Endothelial cell (in vitro differentiated cells): Measurements from ENCODE around the gene THEM5. TPM values are rescaled to one million over a fixed set of nuclear protein-coding genes. Genes with fewer than 3 reads are reported as not detected.
A peak's percentile ranks its signal among the peaks of the same experiment; 100 is the strongest.

Source experiments
- DNase-seq: peaks from one replicate; pipeline ENCODE4 v3.0.0; 2021; ENCODE audit warnings: low spot score
- H3K27ac Mint-ChIP-seq: one replicate; pipeline ENCODE4 v1.8.0; 2021; ENCODE audit warnings: mixed read lengths, inconsistent platforms; ENCODE audit not compliant: unreplicated experiment
- H3K27me3 Mint-ChIP-seq: one replicate; pipeline ENCODE4 v1.8.0; 2021; ENCODE audit warnings: mild to moderate bottlenecking, moderate library complexity, mixed read lengths, inconsistent platforms; ENCODE audit not compliant: unreplicated experiment
- H3K36me3 Mint-ChIP-seq: one replicate; pipeline ENCODE4 v1.8.0; 2021; ENCODE audit warnings: mild to moderate bottlenecking, low read depth, mixed read lengths, inconsistent platforms; ENCODE audit not compliant: unreplicated experiment
- H3K4me1 Mint-ChIP-seq: one replicate; pipeline ENCODE4 v1.8.0; 2021; ENCODE audit warnings: mild to moderate bottlenecking, mixed read lengths, inconsistent platforms; ENCODE audit not compliant: unreplicated experiment
- H3K4me3 Mint-ChIP-seq: one replicate; pipeline ENCODE4 v1.8.0; 2021; ENCODE audit warnings: mild to moderate bottlenecking, mixed read lengths, inconsistent platforms; ENCODE audit not compliant: unreplicated experiment
- H3K9me3 Mint-ChIP-seq: one replicate; pipeline ENCODE4 v1.8.0; 2021; ENCODE audit warnings: mixed read lengths, inconsistent platforms; ENCODE audit not compliant: unreplicated experiment
- CTCF ChIP-seq: fragments of 200-600 bp; sonication (generic); IDR thresholded peaks from one replicate; pipeline ENCODE4 v1.5.0; 2021; ENCODE audit warnings: antibody characterized with exemption; ENCODE audit not compliant: unreplicated experiment
- total RNA-seq: library from RNA; stranded (reverse); fragmentation: NEBNext Ultra II Directional; extraction: Animal tissue kit (Norgen Biotek cat#: 25700); gene quantifications from one replicate; pipeline ENCODE4 v1.2.1, GENCODE V29; 2021; ENCODE audit not compliant: unreplicated experiment

Gene THEM5
- total RNA-seq, 1 donor from 2014 or later, result not detected

- no peak for DNase-seq
- no peak overlapping the region for H3K4me3 Mint-ChIP-seq
- H3K4me1 Mint-ChIP-seq, result peaks cover 45% of the 10 kb centered on the region
- TF ChIP-seq CTCF, result no peak
- H3K36me3 Mint-ChIP-seq, result peaks cover 10% of the 10 kb centered on the region
- peaks cover 11% of the 10 kb centered on the region for H3K27me3 Mint-ChIP-seq
- no peak overlapping the region for H3K27ac Mint-ChIP-seq
- H3K9me3 Mint-ChIP-seq, result no peaks in the 10 kb centered on the region
Measured at GRCh38 chr1:151846686-151847237, 6.8 kb downstream of the THEM5 start.

GRCh38 chr1:151846062-151846568 is 7.4 kb downstream of the THEM5 start:
- Mint-ChIP-seq H3K36me3 (peaks cover 10% of the 10 kb centered on the region), H3K27ac (no peak overlapping the region), H3K4me1 (peaks cover 52% of the 10 kb centered on the region), H3K4me3 (no peak overlapping the region), H3K27me3 (peaks cover 10% of the 10 kb centered on the region), H3K9me3 (no peaks in the 10 kb centered on the region)
- no peak for TF ChIP-seq CTCF
- DNase-seq, result no peak

- no peak for DNase-seq
- no peak for TF ChIP-seq CTCF
- Mint-ChIP-seq H3K27ac (no peak overlapping the region), H3K9me3 (no peaks in the 10 kb centered on the region), H3K36me3 (peaks cover 10% of the 10 kb centered on the region), H3K4me3 (no peak overlapping the region), H3K4me1 (peaks cover 52% of the 10 kb centered on the region), H3K27me3 (peaks cover 12% of the 10 kb centered on the region)
Measured at GRCh38 chr1:151843398-151843797, 10.1 kb downstream of the THEM5 start.

GRCh38 chr1:151841141-151841540 is 12.4 kb downstream of the THEM5 start:
- Mint-ChIP-seq H3K27me3 (peaks cover 17% of the 10 kb centered on the region), H3K36me3 (peaks cover 20% of the 10 kb centered on the region), H3K4me3 (peak overlapping the region; percentile 71), H3K9me3 (no peaks in the 10 kb centered on the region), H3K27ac (peak overlapping the region; percentile 15), H3K4me1 (peaks cover 53% of the 10 kb centered on the region)
- no peak for TF ChIP-seq CTCF
- DNase-seq, result no peak

GRCh38 chr1:151840421-151840820 is 13.1 kb downstream of the THEM5 start:
- peak overlapping the region; percentile 61 for H3K27ac Mint-ChIP-seq
- peak overlapping the region; percentile 71 for H3K4me3 Mint-ChIP-seq
- peaks cover 50% of the 10 kb centered on the region for H3K4me1 Mint-ChIP-seq
- no peak for TF ChIP-seq CTCF
- H3K9me3 Mint-ChIP-seq, result no peaks in the 10 kb centered on the region
- no peak for DNase-seq
- H3K36me3 Mint-ChIP-seq, result peaks cover 20% of the 10 kb centered on the region
- H3K27me3 Mint-ChIP-seq, result peaks cover 19% of the 10 kb centered on the region
